Measurements from ENCODE around the gene NEO1. TPM values are rescaled to one million over a fixed set of nuclear protein-coding genes. Genes with fewer than 3 reads are reported as not detected.

The NEO1 gene
- total RNA-seq, 2 donors from 2014 or later, result 14.4 to 15.9 TPM

GRCh38 chr15:73340502-73341192, 288.4 kb downstream of the NEO1 start:
- DNase-seq (ENCODE audit: low spot score), result no peak
- Histone ChIP-seq H3K4me1 (peaks cover 0 to 8% of the 10 kb centered on the region in 2 donors), H3K4me3 (no peak overlapping the region), H3K36me3 (no peaks in the 10 kb centered on the region), H3K9me3 (no peaks in the 10 kb centered on the region), H3K27me3 (no peaks in the 10 kb centered on the region), H3K27ac (no peak overlapping the region)
- TF ChIP-seq CTCF (IDR thresholded peaks at IDR 0.05), result no peak

GRCh38 chr15:73341886-73342600, 289.8 kb downstream of the NEO1 start:
- Histone ChIP-seq H3K9me3 (no peaks in the 10 kb centered on the region), H3K4me1 (peaks cover 0 to 15% of the 10 kb centered on the region in 2 donors), H3K27ac (peak overlapping the region; percentile 16 to 38), H3K27me3 (no peaks in the 10 kb centered on the region), H3K4me3 (no peak overlapping the region), H3K36me3 (no peaks in the 10 kb centered on the region)
- TF ChIP-seq CTCF (IDR thresholded peaks at IDR 0.05), result no peak
- DNase-seq (ENCODE audit: low spot score), result no peak

- Histone ChIP-seq H3K4me1 (peaks cover 0 to 15% of the 10 kb centered on the region in 2 donors), H3K36me3 (no peaks in the 10 kb centered on the region), H3K27me3 (no peaks in the 10 kb centered on the region), H3K4me3 (no peak overlapping the region), H3K27ac (no peak overlapping the region), H3K9me3 (no peaks in the 10 kb centered on the region)
- no peak for TF ChIP-seq CTCF (IDR thresholded peaks at IDR 0.05)
- DNase-seq (ENCODE audit: low spot score), result no peak
Observed at GRCh38 chr15:73344056-73344455, 291.8 kb downstream of the NEO1 start.

GRCh38 chr15:73345658-73346057, 293.4 kb downstream of the NEO1 start:
- peaks cover 0 to 15% of the 10 kb centered on the region in 2 donors for H3K4me1 ChIP-seq
- TF ChIP-seq CTCF (IDR thresholded peaks at IDR 0.05), result no peak
- no peak overlapping the region for H3K27ac ChIP-seq
- H3K4me3 ChIP-seq, result no peak overlapping the region
- DNase-seq (ENCODE audit: low spot score), result no peak
- H3K27me3 ChIP-seq, result no peaks in the 10 kb centered on the region
- H3K36me3 ChIP-seq, result no peaks in the 10 kb centered on the region
- no peaks in the 10 kb centered on the region for H3K9me3 ChIP-seq

GRCh38 chr15:73346735-73347312, 294.6 kb downstream of the NEO1 start:
- H3K27me3 ChIP-seq, result no peaks in the 10 kb centered on the region
- H3K27ac ChIP-seq, result no peak overlapping the region
- H3K9me3 ChIP-seq, result no peaks in the 10 kb centered on the region
- peaks cover 0 to 12% of the 10 kb centered on the region in 2 donors for H3K4me1 ChIP-seq
- no peak overlapping the region for H3K4me3 ChIP-seq
- H3K36me3 ChIP-seq, result no peaks in the 10 kb centered on the region
- no peak for DNase-seq (ENCODE audit: low spot score)
- no peak for TF ChIP-seq CTCF (IDR thresholded peaks at IDR 0.05)

Data from right atrium auricular region (tissue), 2 donors.